WTC11 (cell line): ENCODE data around the gene C5orf63. TPM values are rescaled to one million over a fixed set of nuclear protein-coding genes. Genes with fewer than 3 reads are reported as not detected.

Source experiments
- ATAC-seq: fragments of 200-7000 bp; cut with Tn5 transposase; 2 replicates; pipeline ENCODE4 v1.10.0; 2021; ENCODE audit warnings: mild to moderate bottlenecking, moderate library complexity
- CTCF ChIA-PET: fragments of 300-600 bp; sonication (Branson Sonifier 250); formaldehyde crosslinking; loops from one replicate; lab custom pipeline; 2021; ENCODE audit warnings: antibody characterized with exemption; lab: Charles Lee
- POLR2A ChIA-PET: fragments of 350-600 bp; sonication (Branson Sonifier 250); formaldehyde crosslinking; loops from one replicate; lab custom pipeline; 2021; ENCODE audit warnings: antibody characterized with exemption; lab: Charles Lee
- DNase-seq: peaks from one replicate; pipeline ENCODE4 v3.0.0; 2021; ENCODE audit warnings: low spot score
- H3K27ac Mint-ChIP-seq: 2 replicates; pipeline ENCODE4 v1.8.0; 2021; ENCODE audit warnings: mixed read lengths
- H3K27me3 Mint-ChIP-seq: 2 replicates; pipeline ENCODE4 v1.8.0; 2021; ENCODE audit warnings: low read depth, mild to moderate bottlenecking, moderate library complexity, mixed read lengths
- H3K36me3 Mint-ChIP-seq: 2 replicates; pipeline ENCODE4 v1.8.0; 2021; ENCODE audit warnings: mixed read lengths
- H3K4me1 Mint-ChIP-seq: 2 replicates; pipeline ENCODE4 v1.8.0; 2022; ENCODE audit warnings: mixed read lengths
- H3K4me3 Mint-ChIP-seq: 2 replicates; pipeline ENCODE4 v1.8.0; 2021; ENCODE audit warnings: mild to moderate bottlenecking, moderate library complexity, mixed read lengths
- H3K9me3 Mint-ChIP-seq: 2 replicates; pipeline ENCODE4 v1.8.0; 2021; ENCODE audit warnings: mixed read lengths
- AR ChIP-seq: fragments of 250-450 bp; sonication (Bioruptor Pico); IDR thresholded peaks from 2 replicates; pipeline ENCODE4 v1.9.0; 2021; ENCODE audit warnings: mild to moderate bottlenecking
- ARID4B ChIP-seq: sonication (generic); formaldehyde crosslinking; IDR thresholded peaks from 2 replicates; pipeline ENCODE4 v1.8.0; 2023; ENCODE audit warnings: missing genetic modification reagents, mild to moderate bottlenecking, borderline replicate concordance
- CDX4 ChIP-seq: fragments of 250-450 bp; sonication (Bioruptor Pico); IDR thresholded peaks from 2 replicates; pipeline ENCODE4 v1.9.0; 2021; ENCODE audit warnings: moderate library complexity, mild to moderate bottlenecking, inconsistent platforms, borderline replicate concordance
- E2F4 ChIP-seq: sonication (generic); formaldehyde crosslinking; IDR thresholded peaks from 2 replicates; pipeline ENCODE4 v1.8.1; 2022; ENCODE audit warnings: low read depth, mild to moderate bottlenecking, moderate library complexity, missing genetic modification reagents, borderline replicate concordance
- GRHL2 ChIP-seq: fragments of 250-450 bp; sonication (Bioruptor Pico); IDR thresholded peaks from 2 replicates; pipeline ENCODE4 v1.8.0; 2022; ENCODE audit warnings: mild to moderate bottlenecking, moderate library complexity; ENCODE audit not compliant: insufficient replicate concordance, severe bottlenecking
- JAZF1 ChIP-seq: fragments of 250-450 bp; sonication (Bioruptor Pico); IDR thresholded peaks from 2 replicates; pipeline ENCODE4 v1.9.0; 2021; ENCODE audit warnings: moderate library complexity, mild to moderate bottlenecking, inconsistent platforms
- JUN ChIP-seq: sonication (generic); formaldehyde crosslinking; IDR thresholded peaks from 2 replicates; pipeline ENCODE4 v1.8.0; 2023; ENCODE audit warnings: mild to moderate bottlenecking, missing genetic modification reagents
- KAT7 ChIP-seq: sonication (generic); formaldehyde crosslinking; IDR thresholded peaks from 2 replicates; pipeline ENCODE4 v1.8.1; 2023; ENCODE audit warnings: missing genetic modification reagents, mild to moderate bottlenecking, borderline replicate concordance
- NFE2L1 ChIP-seq: sonication (generic); formaldehyde crosslinking; IDR thresholded peaks from 2 replicates; pipeline ENCODE4 v1.8.1; 2023; ENCODE audit warnings: missing genetic modification reagents
- NR2C2 ChIP-seq: sonication (generic); formaldehyde crosslinking; IDR thresholded peaks from 2 replicates; pipeline ENCODE4 v1.8.0; 2022; ENCODE audit warnings: mild to moderate bottlenecking, missing genetic modification reagents
- PRDM15 ChIP-seq: sonication (generic); formaldehyde crosslinking; IDR thresholded peaks from 2 replicates; pipeline ENCODE4 v1.8.0; 2022; ENCODE audit warnings: missing genetic modification reagents
- RORB ChIP-seq: fragments of 250-450 bp; sonication (Bioruptor Pico); IDR thresholded peaks from 2 replicates; pipeline ENCODE4 v1.9.0; 2021; ENCODE audit warnings: mild to moderate bottlenecking
- SMAD3 ChIP-seq: sonication (generic); formaldehyde crosslinking; IDR thresholded peaks from 2 replicates; pipeline ENCODE4 v1.8.0; 2022; ENCODE audit warnings: missing genetic modification reagents, mild to moderate bottlenecking, borderline replicate concordance
- SP1 ChIP-seq: sonication (generic); formaldehyde crosslinking; conservative IDR thresholded peaks from 2 replicates; pipeline ENCODE4 v1.8.1; 2022; ENCODE audit warnings: missing genetic modification reagents
- TCF7 ChIP-seq: sonication (generic); formaldehyde crosslinking; IDR thresholded peaks from 2 replicates; pipeline ENCODE4 v1.8.0; 2022; ENCODE audit warnings: mild to moderate bottlenecking, low read depth, missing genetic modification reagents, moderate library complexity
- USF1 ChIP-seq: sonication (generic); formaldehyde crosslinking; IDR thresholded peaks from 2 replicates; pipeline ENCODE4 v1.8.0; 2022; ENCODE audit warnings: mild to moderate bottlenecking, missing genetic modification reagents
- ZNF121 ChIP-seq: sonication (generic); formaldehyde crosslinking; IDR thresholded peaks from 2 replicates; pipeline ENCODE4 v1.8.0; 2023; ENCODE audit warnings: missing genetic modification reagents
- ZNF219 ChIP-seq: sonication (generic); formaldehyde crosslinking; IDR thresholded peaks from 2 replicates; pipeline ENCODE4 v1.8.0; 2023; ENCODE audit warnings: missing genetic modification reagents, mild to moderate bottlenecking, borderline replicate concordance
- ZNF232 ChIP-seq: sonication (generic); formaldehyde crosslinking; IDR thresholded peaks from 2 replicates; pipeline ENCODE4 v1.8.0; 2022; ENCODE audit warnings: mild to moderate bottlenecking, missing genetic modification reagents
- ZNF671 ChIP-seq: fragments of 250-450 bp; sonication (Bioruptor Pico); IDR thresholded peaks from 2 replicates; pipeline ENCODE4 v1.8.0; 2021; ENCODE audit warnings: mild to moderate bottlenecking
- total RNA-seq: library from RNA; stranded (reverse); gene quantifications from 3 replicates; pipeline ENCODE4 v1.2.3, GENCODE V29; 2021

The C5orf63 gene
- total RNA-seq, 1 experiment from 2014 or later: 3.1 TPM

GRCh38 chr5:127092690-127093089, 19.4 kb upstream of the C5orf63 start:
- no peak for TF ChIP-seq JAZF1
- TF ChIP-seq NFE2L1: no peak
- TF ChIP-seq TCF7: no peak
- no peak for TF ChIP-seq ZNF219 (CRISPR knock-in tag)
- no peak for TF ChIP-seq KAT7 (CRISPR knock-in tag)
- no peak for TF ChIP-seq SMAD3
- TF ChIP-seq ZNF232 (CRISPR knock-in tag): no peak
- no peak for TF ChIP-seq ARID4B (CRISPR knock-in tag)
- TF ChIP-seq USF1 (CRISPR knock-in tag): no peak
- TF ChIP-seq AR (CRISPR knock-in tag): no peak
- Mint-ChIP-seq H3K27ac (peak overlapping the region; percentile 12; the same call in 1 of the 2 replicates), H3K27me3 (no peaks in the 10 kb centered on the region; the same call in 1 of the 2 replicates), H3K4me3 (no peak overlapping the region), H3K4me1 (peaks cover 62% of the 10 kb centered on the region), H3K36me3 (no peaks in the 10 kb centered on the region), H3K9me3 (no peaks in the 10 kb centered on the region)
- no peak for DNase-seq
- ChIA-PET CTCF (no interaction called here), POLR2A (no interaction called here)
- peak; percentile 73 for ATAC-seq

GRCh38 chr5:127089191-127089590, 15.9 kb upstream of the C5orf63 start:
- ATAC-seq (no peak), DNase-seq (no peak)
- no peak for TF ChIP-seq GRHL2 (CRISPR knock-in tag)
- no peak for TF ChIP-seq RORB (CRISPR knock-in tag)
- no peak for TF ChIP-seq JUN (CRISPR knock-in tag)
- TF ChIP-seq PRDM15 (CRISPR knock-in tag): no peak
- TF ChIP-seq E2F4 (CRISPR knock-in tag): no peak
- no peak for TF ChIP-seq NR2C2 (CRISPR knock-in tag)
- TF ChIP-seq ZNF121 (CRISPR knock-in tag): no peak
- TF ChIP-seq ZNF671 (CRISPR knock-in tag): no peak
- no peak for TF ChIP-seq CDX4 (CRISPR knock-in tag)
- no peak for TF ChIP-seq SP1 (CRISPR knock-in tag)
- ChIA-PET POLR2A (no interaction called here), CTCF (no interaction called here)
- Mint-ChIP-seq H3K36me3 (no peaks in the 10 kb centered on the region), H3K9me3 (no peaks in the 10 kb centered on the region), H3K4me3 (no peak overlapping the region), H3K27me3 (no peaks in the 10 kb centered on the region), H3K27ac (no peak overlapping the region), H3K4me1 (peaks cover 39% of the 10 kb centered on the region)
